OCI-LY7 (cell line): Measurements from ENCODE around the gene CPEB1. TPM values are rescaled to one million over a fixed set of nuclear protein-coding genes. Genes with fewer than 3 reads are reported as not detected.

Source experiments
- BruUV-seq: library from RNA; stranded (reverse); fragments of 400-500 nt; replicated peaks from 2 replicates; lab custom pipeline; 2021; lab: Mats Ljungman, UMichigan
- CTCF ChIA-PET: fragments of 300-600 bp; sonication (Branson Sonifier 250); formaldehyde crosslinking; loops from one replicate; lab custom pipeline; 2022; ENCODE audit warnings: antibody characterized with exemption; ENCODE audit not compliant: unreplicated experiment; lab: Charles Lee
- POLR2A ChIA-PET: fragments of 300-600 bp; sonication (Branson Sonifier 250); formaldehyde crosslinking; loops from one replicate; lab custom pipeline; 2022; ENCODE audit warnings: antibody characterized with exemption; lab: Charles Lee
- DNase-seq: peaks from one replicate; pipeline ENCODE4 v3.0.0-alpha.2; 2015; ENCODE audit warnings: low spot score
- H2AFZ ChIP-seq: fragments of 200-600 bp; sonication (generic), shearing (Covaris generic); 2 replicates; pipeline ENCODE4 v1.6.1; 2014; ENCODE audit warnings: mild to moderate bottlenecking, antibody characterized with exemption, low read length, moderate library complexity
- H3K27ac ChIP-seq: fragments of 200-600 bp; sonication (generic); 2 replicates; pipeline ENCODE4 v1.5.1; 2014; ENCODE audit warnings: mixed run types, low read depth, mild to moderate bottlenecking, moderate library complexity, low read length, inconsistent platforms; ENCODE audit not compliant: poor library complexity, severe bottlenecking
- H3K36me3 ChIP-seq: fragments of 200-600 bp; sonication (generic); 2 replicates; pipeline ENCODE4 v1.6.1; 2014; ENCODE audit warnings: mild to moderate bottlenecking, antibody characterized with exemption, low read length, moderate library complexity, mixed read lengths; ENCODE audit not compliant: insufficient read depth
- H3K4me1 ChIP-seq: fragments of 200-600 bp; sonication (generic); 2 replicates; pipeline ENCODE4 v1.5.1; 2014; ENCODE audit warnings: mild to moderate bottlenecking, low read length; ENCODE audit not compliant: insufficient read depth, poor library complexity, severe bottlenecking
- H3K4me2 ChIP-seq: fragments of 200-600 bp; sonication (generic); 2 replicates; pipeline ENCODE4 v1.6.1; 2014; ENCODE audit warnings: mild to moderate bottlenecking, low read length
- H3K4me3 ChIP-seq: fragments of 200-600 bp; sonication (generic); 2 replicates; pipeline ENCODE4 v1.5.1; 2014; ENCODE audit warnings: mild to moderate bottlenecking, low read depth, low read length; ENCODE audit not compliant: poor library complexity, severe bottlenecking
- H3K79me2 ChIP-seq: fragments of 200-600 bp; sonication (generic); 2 replicates; pipeline ENCODE4 v1.6.1; 2016; ENCODE audit warnings: low read depth, mild to moderate bottlenecking, low read length, moderate library complexity, mixed read lengths; ENCODE audit not compliant: insufficient read depth
- H3K9me2 ChIP-seq: fragments of 200-600 bp; sonication (generic); 2 replicates; pipeline ENCODE4 v1.6.1; 2016; ENCODE audit warnings: mild to moderate bottlenecking, low read length, mixed read lengths; ENCODE audit not compliant: insufficient read depth
- H3K9me3 ChIP-seq: fragments of 200-600 bp; sonication (generic); 2 replicates; pipeline ENCODE4 v1.6.1; 2014; ENCODE audit warnings: mild to moderate bottlenecking, mixed run types, low read length, mixed read lengths
- H4K20me1 ChIP-seq: fragments of 200-600 bp; sonication (generic); 2 replicates; pipeline ENCODE4 v1.6.1; 2014; ENCODE audit warnings: mild to moderate bottlenecking, antibody characterized with exemption, low read length, moderate library complexity, mixed read lengths; ENCODE audit not compliant: insufficient read depth
- EZH2phosphoT487 ChIP-seq: fragments of 200-600 bp; sonication (generic); IDR thresholded peaks from 2 replicates; pipeline ENCODE4 v1.6.1; 2018; ENCODE audit warnings: low read depth, borderline replicate concordance, mild to moderate bottlenecking, mixed run types, antibody characterized with exemption, low read length, moderate library complexity, mixed read lengths
- intact Hi-C: fragments of 100-400 bp; cut with micrococcal nuclease; formaldehyde crosslinking; loops from one replicate; pipeline ENCODE4 v1.10.0; 2022; ENCODE audit not compliant: unreplicated experiment
- total RNA-seq, 2 experiments: library from RNA; depleted of rRNA in 1 of 2; stranded (reverse); fragments of >200 nt in 1 of 2; shearing (Covaris generic) in 1 of 2; gene quantifications; 2 replicates each; pipeline ENCODE4 v1.2.3, GENCODE V29; 2014 to 2022
- TF ChIP-seq, protein P1 (sequence below): fragments of 200-600 bp; sonication (generic); conservative IDR thresholded peaks from 2 replicates; pipeline ENCODE4 v1.5.1; 2014; ENCODE audit warnings: mild to moderate bottlenecking, antibody characterized with exemption, low read length, moderate library complexity, mixed read lengths

CPEB1 gene
- total RNA-seq, 2 experiments from 2014 or later: not detected

DNA sequence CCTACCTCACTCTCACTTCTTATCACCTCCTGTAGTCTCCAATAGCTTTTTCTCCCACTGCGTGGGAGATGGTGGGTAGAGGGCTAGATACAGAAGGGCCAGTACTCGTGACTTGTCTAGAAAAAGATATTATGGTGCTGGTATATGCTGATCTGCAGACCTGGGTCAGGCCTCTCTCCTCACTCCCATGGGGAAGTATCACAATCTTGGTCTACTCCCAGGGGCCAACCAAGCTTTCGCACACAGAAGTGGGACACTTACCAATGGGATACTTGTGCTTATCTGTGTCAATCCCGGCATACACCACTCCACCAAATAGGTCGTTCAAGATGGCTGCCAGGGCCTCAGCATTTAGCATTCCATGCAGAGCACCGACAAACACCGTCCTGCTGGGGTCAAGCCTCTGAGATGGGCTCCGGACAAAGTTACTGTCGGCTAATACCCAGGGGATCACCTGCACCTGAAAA is 97.9 kb downstream of the CPEB1 start:
- intact Hi-C loops: loop anchor here (10.0 kb wide), 1 partner anchor 296 kb away; no protein-coding TSS in a partner anchor
- H4K20me1 ChIP-seq: no peaks in the 10 kb centered on the region
- no peak for DNase-seq
- no peaks in the 10 kb centered on the region for H3K36me3 ChIP-seq
- TF ChIP-seq, protein P1, sequence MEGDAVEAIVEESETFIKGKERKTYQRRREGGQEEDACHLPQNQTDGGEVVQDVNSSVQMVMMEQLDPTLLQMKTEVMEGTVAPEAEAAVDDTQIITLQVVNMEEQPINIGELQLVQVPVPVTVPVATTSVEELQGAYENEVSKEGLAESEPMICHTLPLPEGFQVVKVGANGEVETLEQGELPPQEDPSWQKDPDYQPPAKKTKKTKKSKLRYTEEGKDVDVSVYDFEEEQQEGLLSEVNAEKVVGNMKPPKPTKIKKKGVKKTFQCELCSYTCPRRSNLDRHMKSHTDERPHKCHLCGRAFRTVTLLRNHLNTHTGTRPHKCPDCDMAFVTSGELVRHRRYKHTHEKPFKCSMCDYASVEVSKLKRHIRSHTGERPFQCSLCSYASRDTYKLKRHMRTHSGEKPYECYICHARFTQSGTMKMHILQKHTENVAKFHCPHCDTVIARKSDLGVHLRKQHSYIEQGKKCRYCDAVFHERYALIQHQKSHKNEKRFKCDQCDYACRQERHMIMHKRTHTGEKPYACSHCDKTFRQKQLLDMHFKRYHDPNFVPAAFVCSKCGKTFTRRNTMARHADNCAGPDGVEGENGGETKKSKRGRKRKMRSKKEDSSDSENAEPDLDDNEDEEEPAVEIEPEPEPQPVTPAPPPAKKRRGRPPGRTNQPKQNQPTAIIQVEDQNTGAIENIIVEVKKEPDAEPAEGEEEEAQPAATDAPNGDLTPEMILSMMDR: no peak
- TF ChIP-seq EZH2phosphoT487: no peak
- no peak overlapping the region for H2AFZ ChIP-seq
- no peaks in the 10 kb centered on the region for H3K4me1 ChIP-seq
- ChIA-PET CTCF (interaction anchor here (1.2 kb wide), 1 partner anchor 10 kb away, joined by 3 read pairs; no protein-coding TSS in a partner anchor), POLR2A (no interaction called here)
- H3K9me2 ChIP-seq: no peaks in the 10 kb centered on the region
- no peak overlapping the region for H3K27ac ChIP-seq
- H3K79me2 ChIP-seq: no peaks in the 10 kb centered on the region
- no peak overlapping the region for H3K4me2 ChIP-seq
- no TSS peak for BruUV-seq
- no peaks in the 10 kb centered on the region for H3K9me3 ChIP-seq
- no peak overlapping the region for H3K4me3 ChIP-seq

DNA sequence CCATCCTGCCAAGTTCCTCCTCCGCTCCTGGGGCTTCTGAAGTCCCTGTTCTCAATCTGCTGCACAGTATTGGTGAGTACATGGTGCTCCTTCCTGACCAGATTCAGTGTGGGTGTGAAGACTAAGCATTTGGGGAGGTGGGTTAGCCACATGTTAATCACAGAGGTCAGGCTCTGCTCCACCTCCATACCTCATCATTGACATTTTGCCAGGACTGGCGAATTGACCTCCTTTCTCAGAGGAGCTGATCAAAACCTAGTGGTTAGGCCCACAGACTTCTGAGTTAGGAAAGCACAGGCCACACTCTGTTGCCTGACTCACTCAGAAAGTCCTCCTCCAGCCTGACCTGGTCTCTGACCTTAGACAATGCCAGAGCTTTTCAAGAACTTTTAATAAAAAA is 98.5 kb downstream of the CPEB1 start:
- no peaks in the 10 kb centered on the region for H3K9me3 ChIP-seq
- no peaks in the 10 kb centered on the region for H3K36me3 ChIP-seq
- H4K20me1 ChIP-seq: no peaks in the 10 kb centered on the region
- POLR2A ChIA-PET: interaction anchor here (0.5 kb wide), 1 partner anchor 252 kb away, joined by 7 read pairs; no protein-coding TSS in a partner anchor
- intact Hi-C loops: loop anchor here (10.0 kb wide), 1 partner anchor 296 kb away; no protein-coding TSS in a partner anchor
- no peaks in the 10 kb centered on the region for H3K9me2 ChIP-seq
- no peak overlapping the region for H3K4me3 ChIP-seq
- no peak overlapping the region for H3K27ac ChIP-seq
- no peaks in the 10 kb centered on the region for H3K4me1 ChIP-seq
- TF ChIP-seq, protein P1: no peak
- no peak for TF ChIP-seq EZH2phosphoT487
- no peaks in the 10 kb centered on the region for H3K79me2 ChIP-seq
- no peak for DNase-seq
- no peak overlapping the region for H3K4me2 ChIP-seq
- CTCF ChIA-PET: interaction anchor here (1.2 kb wide), 1 partner anchor 9 kb away, joined by 3 read pairs; no protein-coding TSS in a partner anchor
- no TSS peak for BruUV-seq
- H2AFZ ChIP-seq: no peak overlapping the region

- ChIA-PET POLR2A (no interaction called here), CTCF (no interaction called here)
- Histone ChIP-seq H3K27ac (no peak overlapping the region), H3K4me1 (peaks cover 3% of the 10 kb centered on the region), H3K9me2 (no peaks in the 10 kb centered on the region), H3K36me3 (no peaks in the 10 kb centered on the region), H3K4me2 (no peak overlapping the region), H3K9me3 (no peaks in the 10 kb centered on the region), H3K4me3 (no peak overlapping the region), H4K20me1 (no peaks in the 10 kb centered on the region), H3K79me2 (peaks cover 8% of the 10 kb centered on the region; the same call in 1 of the 2 replicates), H2AFZ (no peak overlapping the region)
- no peak for DNase-seq
- intact Hi-C loops: loop anchor here (10.0 kb wide), 1 partner anchor 299 kb away; no protein-coding TSS in a partner anchor
- TF ChIP-seq EZH2phosphoT487: no peak
- TF ChIP-seq, protein P1: no peak
- no TSS peak for BruUV-seq
These were observed 101.7 kb downstream of the CPEB1 start for GRCh38 chr15:82545478-82545877.
